Natural killer cell (primary cell): ENCODE results near the gene DNMBP. TPM values are rescaled to one million over a fixed set of nuclear protein-coding genes. Genes with fewer than 3 reads are reported as not detected.
"Not testable (repeated sequence)": the region's sequence is repeated elsewhere in the genome, so short reads cannot be mapped to it uniquely, and the experiment has no call there.

Experiments used
- ATAC-seq, 3 donors: fragments of 150-1000 bp in 2 of 3; fragments of 200-7000 bp in 1 of 3; cut with Tn5 transposase; 1 replicate in 1 of 3; 2 replicates in 2 of 3; pipeline ENCODE4 v1.10.0; 2021; ENCODE audit warnings: mild to moderate bottlenecking in 2 of 3, moderate library complexity in 2 of 3
- DNase-seq, 2 donors: peaks; one replicate each; pipeline versions ENCODE4 v3.0.0 to v3.0.0-alpha.2; 2013 to 2021; ENCODE audit warnings: mixed read lengths in 1 of 2
- H3K27ac ChIP-seq: one replicate; pipeline ENCODE4 v1.5.1; 2013; ENCODE audit warnings: mild to moderate bottlenecking, low read length
- H3K27me3 ChIP-seq: one replicate; pipeline ENCODE4 v1.6.1; 2013; ENCODE audit warnings: low read length; ENCODE audit not compliant: control insufficient read depth, insufficient read depth
- H3K36me3 ChIP-seq: one replicate; pipeline ENCODE4 v1.6.1; 2013; ENCODE audit warnings: low read length; ENCODE audit not compliant: control insufficient read depth, insufficient read depth
- H3K4me1 ChIP-seq: one replicate; pipeline ENCODE4 v1.6.1; 2013; ENCODE audit warnings: low read length; ENCODE audit not compliant: control insufficient read depth, insufficient read depth
- H3K4me3 ChIP-seq: one replicate; pipeline ENCODE4 v1.5.1; 2013; ENCODE audit warnings: low read length
- H3K9me3 ChIP-seq: one replicate; pipeline ENCODE4 v1.6.1; 2013; ENCODE audit warnings: low read length; ENCODE audit not compliant: control insufficient read depth, insufficient read depth
- H3K27ac Mint-ChIP-seq, 2 donors: one replicate each; pipeline ENCODE4 v1.8.0; 2022; ENCODE audit warnings: mild to moderate bottlenecking in 2 of 2, mixed read lengths in 2 of 2, moderate library complexity in 1 of 2
- H3K27me3 Mint-ChIP-seq, 2 donors: one replicate each; pipeline ENCODE4 v1.8.0; 2022; ENCODE audit warnings: low read depth in 2 of 2, mixed read lengths in 2 of 2
- H3K36me3 Mint-ChIP-seq: one replicate; pipeline ENCODE4 v1.8.0; 2022; ENCODE audit warnings: mixed read lengths
- H3K4me1 Mint-ChIP-seq, 2 donors: one replicate each; pipeline ENCODE4 v1.8.0; 2022; ENCODE audit warnings: mixed read lengths in 2 of 2
- H3K4me3 Mint-ChIP-seq: one replicate; pipeline ENCODE4 v1.8.0; 2022; ENCODE audit warnings: mild to moderate bottlenecking, moderate library complexity, mixed read lengths
- H3K9me3 Mint-ChIP-seq, 2 donors: one replicate each; pipeline ENCODE4 v1.8.0; 2022; ENCODE audit warnings: mixed read lengths in 2 of 2
- WGBS: methylation state at CpG from one replicate; pipeline ENCODE4 v1.1.7; 2013; ENCODE audit warnings: missing lambda C conversion rate; ENCODE audit not compliant: insufficient coverage; 5-methylcytosine and 5-hydroxymethylcytosine counted together
- intact Hi-C: fragments of 100-400 bp; cut with micrococcal nuclease; formaldehyde crosslinking; loops from one replicate; pipeline ENCODE4 v1.14.2; 2022
- total RNA-seq, 4 donors: library from RNA; stranded (reverse); fragments of 120-200 nt in 1 of 4; gene quantifications; one replicate each; pipeline versions ENCODE4 v1.2.3 to v1.2.4, GENCODE V29; 2013 to 2022
- TF ChIP-seq, protein P1 (sequence below): fragments of 200-600 bp; IDR thresholded peaks from one replicate; pipeline ENCODE4 v1.8.0; 2022; ENCODE audit warnings: antibody characterized with exemption

The DNMBP gene
- total RNA-seq, 3 donors from 2014 or later (not counting 1 experiment from before 2014, with no cell fraction given) = 13.8 to 15.4 (median 14.4) TPM

- H3K4me1 Mint-ChIP-seq = peaks cover 0 to 5% of the 10 kb centered on the region in 2 donors
- no peak overlapping the region for H3K4me3 Mint-ChIP-seq
- H3K36me3 Mint-ChIP-seq = peaks cover 26% of the 10 kb centered on the region
- ATAC-seq = no peak
- 80% methylated on average over 1 of the region's 2 CpGs for WGBS
- H3K27ac Mint-ChIP-seq = no peak overlapping the region
- intact Hi-C loops = no loop called here
- H3K9me3 Mint-ChIP-seq = peaks cover 0 to 3% of the 10 kb centered on the region in 2 donors
- Histone ChIP-seq H3K9me3 (peaks cover 8% of the 10 kb centered on the region), H3K27ac (no peak overlapping the region), H3K27me3 (no peaks in the 10 kb centered on the region), H3K4me3 (no peak overlapping the region), H3K36me3 (peaks cover 17% of the 10 kb centered on the region), H3K4me1 (no peaks in the 10 kb centered on the region)
- no peaks in the 10 kb centered on the region for H3K27me3 Mint-ChIP-seq
- no peak for DNase-seq
- TF ChIP-seq, protein P1, sequence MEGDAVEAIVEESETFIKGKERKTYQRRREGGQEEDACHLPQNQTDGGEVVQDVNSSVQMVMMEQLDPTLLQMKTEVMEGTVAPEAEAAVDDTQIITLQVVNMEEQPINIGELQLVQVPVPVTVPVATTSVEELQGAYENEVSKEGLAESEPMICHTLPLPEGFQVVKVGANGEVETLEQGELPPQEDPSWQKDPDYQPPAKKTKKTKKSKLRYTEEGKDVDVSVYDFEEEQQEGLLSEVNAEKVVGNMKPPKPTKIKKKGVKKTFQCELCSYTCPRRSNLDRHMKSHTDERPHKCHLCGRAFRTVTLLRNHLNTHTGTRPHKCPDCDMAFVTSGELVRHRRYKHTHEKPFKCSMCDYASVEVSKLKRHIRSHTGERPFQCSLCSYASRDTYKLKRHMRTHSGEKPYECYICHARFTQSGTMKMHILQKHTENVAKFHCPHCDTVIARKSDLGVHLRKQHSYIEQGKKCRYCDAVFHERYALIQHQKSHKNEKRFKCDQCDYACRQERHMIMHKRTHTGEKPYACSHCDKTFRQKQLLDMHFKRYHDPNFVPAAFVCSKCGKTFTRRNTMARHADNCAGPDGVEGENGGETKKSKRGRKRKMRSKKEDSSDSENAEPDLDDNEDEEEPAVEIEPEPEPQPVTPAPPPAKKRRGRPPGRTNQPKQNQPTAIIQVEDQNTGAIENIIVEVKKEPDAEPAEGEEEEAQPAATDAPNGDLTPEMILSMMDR = no peak
Observed at GRCh38 chr10:99952799-99953198, 56.9 kb downstream of the DNMBP start.

- 100% methylated on average over 2 of the region's 2 CpGs for WGBS
- DNase-seq, H3K4me3 ChIP-seq, intact Hi-C loops, H3K9me3 ChIP-seq, H3K27ac Mint-ChIP-seq, ATAC-seq, H3K4me3 Mint-ChIP-seq, H3K27ac ChIP-seq, H3K4me1 ChIP-seq, H3K9me3 Mint-ChIP-seq, H3K36me3 ChIP-seq, H3K27me3 Mint-ChIP-seq, H3K4me1 Mint-ChIP-seq, H3K27me3 ChIP-seq: not testable (repeated sequence)
- H3K36me3 Mint-ChIP-seq = peaks cover 10% of the 10 kb centered on the region
Observed at GRCh38 chr10:99946051-99946450, 63.7 kb downstream of the DNMBP start.

DNA sequence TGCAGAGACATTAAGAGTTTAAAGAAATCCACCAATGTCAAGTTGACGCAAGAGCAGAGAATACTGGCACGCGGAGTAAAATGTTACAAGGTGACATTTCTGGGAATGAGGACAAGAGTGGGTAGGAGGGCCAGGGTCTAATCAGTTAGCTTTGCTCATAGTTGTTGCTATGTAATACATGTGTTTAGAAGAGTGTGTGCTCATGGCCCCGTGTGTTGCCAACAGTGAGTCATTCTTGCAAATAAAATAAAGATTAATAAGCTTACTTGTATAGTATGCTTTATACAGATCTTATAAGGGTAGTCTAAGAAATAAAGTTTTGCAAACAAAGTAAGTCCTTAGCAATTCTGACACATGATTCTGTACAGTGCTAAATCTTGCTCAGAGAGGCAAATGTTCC, 64.5 kb downstream of the DNMBP start:
- ATAC-seq (no peak), DNase-seq (no peak)
- Histone ChIP-seq H3K27ac (no peak overlapping the region), H3K36me3 (no peaks in the 10 kb centered on the region), H3K4me3 (no peak overlapping the region), H3K9me3 (no peaks in the 10 kb centered on the region), H3K4me1 (no peaks in the 10 kb centered on the region), H3K27me3 (no peaks in the 10 kb centered on the region)
- Mint-ChIP-seq H3K4me1 (peaks cover 0 to 5% of the 10 kb centered on the region in 2 donors), H3K27ac (no peak overlapping the region), H3K4me3 (no peak overlapping the region), H3K36me3 (peaks cover 5% of the 10 kb centered on the region), H3K27me3 (no peaks in the 10 kb centered on the region), H3K9me3 (no peaks in the 10 kb centered on the region)
- 96% methylated on average over 3 of the region's 4 CpGs for WGBS
- intact Hi-C loops = no loop called here
- TF ChIP-seq, protein P1 = no peak

- DNase-seq (no peak), ATAC-seq (no peak)
- H3K4me1 Mint-ChIP-seq = peaks cover 0 to 5% of the 10 kb centered on the region in 2 donors
- WGBS = 100% methylated on average over 2 of the region's 2 CpGs
- no peaks in the 10 kb centered on the region for H3K36me3 ChIP-seq
- H3K4me3 ChIP-seq = no peak overlapping the region
- no peaks in the 10 kb centered on the region for H3K27me3 Mint-ChIP-seq
- H3K27me3 ChIP-seq = no peaks in the 10 kb centered on the region
- H3K9me3 ChIP-seq = no peaks in the 10 kb centered on the region
- H3K9me3 Mint-ChIP-seq = no peaks in the 10 kb centered on the region
- intact Hi-C loops = no loop called here
- H3K4me3 Mint-ChIP-seq = no peak overlapping the region
- no peak overlapping the region for H3K27ac Mint-ChIP-seq
- H3K36me3 Mint-ChIP-seq = peaks cover under 1% of the 10 kb centered on the region
- H3K4me1 ChIP-seq = no peaks in the 10 kb centered on the region
- no peak overlapping the region for H3K27ac ChIP-seq
- TF ChIP-seq, protein P1 = no peak
Observed at GRCh38 chr10:99944860-99945259, 64.9 kb downstream of the DNMBP start.
